IPS DF 4.7 (cell line): ENCODE measurements around the gene TSFM.
A peak's percentile ranks its signal among the peaks of the same experiment; 100 is the strongest.
"Not testable (repeated sequence)": the region's sequence is repeated elsewhere in the genome, so short reads cannot be mapped to it uniquely, and the experiment has no call there.

Source experiments
- DNase-seq: peaks from one replicate; pipeline ENCODE4 v3.0.0-alpha.2; 2013; ENCODE audit warnings: low spot score; ENCODE audit errors: extremely low read depth

The TSFM gene

DNA sequence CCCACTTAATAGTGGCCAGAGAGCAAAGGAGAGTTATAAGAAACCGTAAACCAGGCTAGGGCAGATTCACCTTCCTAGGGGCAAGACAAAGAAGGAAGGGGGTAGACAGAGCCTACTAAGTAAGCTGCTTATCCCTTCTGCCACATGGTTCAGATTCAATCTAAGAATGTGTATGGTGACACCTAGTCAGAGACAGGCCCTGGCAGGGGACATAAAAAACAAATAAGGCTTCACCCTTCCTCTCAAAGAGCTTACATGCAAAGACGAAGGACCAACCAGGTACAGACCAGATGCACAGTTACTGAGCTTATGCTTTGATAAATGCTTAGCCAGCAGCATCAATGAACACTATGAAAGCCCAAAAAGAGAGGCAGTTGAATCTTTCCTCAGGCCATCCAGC lies 20.1 kb upstream of the TSFM start:
- no peak for DNase-seq

- DNase-seq, result no peak
Measured at GRCh38 chr12:57763881-57764661, 18.5 kb upstream of the TSFM start.

DNA sequence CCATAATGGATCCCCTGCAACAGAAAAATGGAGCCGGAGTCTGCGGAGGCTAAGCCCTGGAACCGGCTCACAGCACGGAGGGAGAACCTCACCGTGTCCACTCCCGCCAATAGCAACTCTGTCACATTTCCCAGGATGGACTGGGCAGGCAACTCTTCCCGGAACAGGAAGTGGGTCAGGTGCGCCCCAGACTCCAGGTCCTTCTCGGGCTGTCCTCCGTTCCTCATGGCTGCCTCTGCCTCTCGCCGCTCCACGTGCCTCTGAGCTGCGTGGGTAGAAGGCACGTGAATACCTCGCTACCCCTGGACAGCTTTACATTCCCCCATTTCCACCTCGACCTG lies 18.0 kb upstream of the TSFM start:
- DNase-seq, result no peak

DNA sequence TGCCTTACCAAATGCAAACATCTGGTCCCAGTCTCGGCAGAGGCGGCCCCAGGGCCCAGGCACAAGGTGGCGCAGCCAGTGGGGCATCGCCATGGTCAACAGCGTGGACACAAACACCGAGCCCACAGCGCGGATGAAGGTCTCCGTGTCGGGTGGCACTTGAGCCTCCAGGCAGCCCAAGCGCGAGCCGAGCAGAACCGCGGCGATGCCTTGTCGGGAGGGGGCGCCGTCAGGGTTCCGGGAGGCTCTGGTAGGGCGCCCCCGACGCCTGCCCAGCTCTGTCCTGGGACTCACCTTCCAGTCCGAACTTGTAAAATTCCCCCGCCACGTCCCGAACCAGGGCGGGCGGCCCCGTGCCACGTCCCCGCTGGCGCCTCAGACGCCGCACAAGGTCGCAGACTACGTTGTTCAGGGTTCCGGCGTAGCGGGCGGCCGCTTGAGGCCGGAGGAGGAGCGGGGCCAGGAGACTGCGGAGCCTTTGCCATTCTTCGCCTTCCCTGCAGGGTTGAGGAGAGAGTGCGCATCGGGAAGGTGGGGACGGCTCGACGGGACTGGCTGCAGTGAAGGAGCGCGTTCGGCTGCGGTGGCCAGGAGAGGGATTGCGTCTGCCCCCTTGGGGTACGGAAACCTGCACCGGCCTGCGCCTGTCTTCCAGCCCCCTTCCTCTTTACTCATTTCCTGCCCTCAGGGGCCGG lies 17.4 kb upstream of the TSFM start:
- DNase-seq, result no peak

DNA sequence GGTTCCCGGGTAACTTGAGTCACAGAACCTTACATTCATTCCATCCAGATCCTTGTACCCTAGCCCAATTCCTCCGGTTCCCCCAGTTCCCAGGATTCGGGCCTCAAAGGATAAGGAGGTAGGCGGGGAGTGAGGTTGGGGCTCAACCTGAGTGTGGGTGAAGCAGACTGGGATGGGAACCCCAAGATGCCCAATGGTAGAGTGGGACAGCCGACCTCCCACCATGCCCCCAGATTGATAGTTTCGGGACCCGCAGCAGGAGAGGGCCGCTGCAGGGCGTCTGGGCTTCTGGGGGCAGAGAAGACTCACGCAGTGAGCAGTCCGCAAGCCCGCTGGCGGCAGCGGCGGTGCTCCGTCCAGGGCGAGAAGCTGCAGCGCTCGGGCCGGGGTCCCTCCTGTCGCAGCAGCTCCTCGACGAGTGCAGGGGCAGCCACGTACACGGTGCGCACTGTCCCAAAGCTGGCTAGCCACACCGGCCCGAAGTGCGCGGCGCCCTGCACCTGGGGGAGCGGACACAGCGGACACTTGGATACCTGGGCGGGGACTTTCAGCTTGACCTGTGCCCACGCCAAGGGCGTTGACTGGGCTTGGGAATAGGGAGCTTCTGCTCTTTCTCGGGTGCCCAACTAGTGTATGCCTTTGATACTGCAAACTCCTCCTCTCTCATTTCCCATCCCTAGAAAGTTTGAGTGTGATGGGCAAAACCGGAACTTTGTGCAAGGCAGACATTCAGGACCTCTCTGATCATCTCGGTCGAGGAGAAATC lies 16.7 kb upstream of the TSFM start:
- no peak for DNase-seq

GRCh38 chr12:57766464-57767304 lies 15.9 kb upstream of the TSFM start, which contains the start of gene CYP27B1:
Gene CYP27B1 (minus strand): TSS chr12:57767078. CDS start chr12:57767041, 37 bp downstream.
- DNase-seq, result no peak

- no peak for DNase-seq
Measured at GRCh38 chr12:57767305-57767698, 15.3 kb upstream of the TSFM start.

- DNase-seq, result no peak
Measured at GRCh38 chr12:57767876-57768275, 14.7 kb upstream of the TSFM start.

DNA sequence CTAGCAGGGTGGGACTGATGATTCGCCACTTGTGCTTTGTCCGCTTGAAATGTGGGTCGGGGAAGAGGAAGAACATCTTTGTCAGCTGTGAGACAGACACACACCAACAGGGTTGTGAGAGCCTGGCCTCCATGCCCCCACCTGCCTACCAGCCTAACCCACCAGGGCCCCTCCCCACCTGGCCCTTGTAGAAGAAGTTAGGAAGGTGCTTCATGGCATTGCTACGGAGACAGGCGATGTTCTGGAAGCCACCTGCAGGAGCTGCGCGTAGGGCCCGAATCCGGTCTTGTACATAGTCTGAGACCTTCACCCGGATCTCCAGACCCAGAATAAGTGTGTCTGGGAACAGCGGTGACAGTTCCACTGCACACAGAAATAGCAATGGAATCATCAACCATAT lies 13.0 kb upstream of the TSFM start:
- DNase-seq, result no peak

- DNase-seq, result no peak
Measured at GRCh38 chr12:57770734-57771133, 11.9 kb upstream of the TSFM start.

GRCh38 chr12:57771236-57771872 lies 11.2 kb upstream of the TSFM start:
- peak; percentile 90 for DNase-seq

- peak; percentile 92 for DNase-seq
Measured at GRCh38 chr12:57771873-57772428, 10.6 kb upstream of the TSFM start, which contains the start of gene METTL1. Gene METTL1 (minus strand): TSS chr12:57772105. CDS start chr12:57772083, 22 bp downstream.

DNA sequence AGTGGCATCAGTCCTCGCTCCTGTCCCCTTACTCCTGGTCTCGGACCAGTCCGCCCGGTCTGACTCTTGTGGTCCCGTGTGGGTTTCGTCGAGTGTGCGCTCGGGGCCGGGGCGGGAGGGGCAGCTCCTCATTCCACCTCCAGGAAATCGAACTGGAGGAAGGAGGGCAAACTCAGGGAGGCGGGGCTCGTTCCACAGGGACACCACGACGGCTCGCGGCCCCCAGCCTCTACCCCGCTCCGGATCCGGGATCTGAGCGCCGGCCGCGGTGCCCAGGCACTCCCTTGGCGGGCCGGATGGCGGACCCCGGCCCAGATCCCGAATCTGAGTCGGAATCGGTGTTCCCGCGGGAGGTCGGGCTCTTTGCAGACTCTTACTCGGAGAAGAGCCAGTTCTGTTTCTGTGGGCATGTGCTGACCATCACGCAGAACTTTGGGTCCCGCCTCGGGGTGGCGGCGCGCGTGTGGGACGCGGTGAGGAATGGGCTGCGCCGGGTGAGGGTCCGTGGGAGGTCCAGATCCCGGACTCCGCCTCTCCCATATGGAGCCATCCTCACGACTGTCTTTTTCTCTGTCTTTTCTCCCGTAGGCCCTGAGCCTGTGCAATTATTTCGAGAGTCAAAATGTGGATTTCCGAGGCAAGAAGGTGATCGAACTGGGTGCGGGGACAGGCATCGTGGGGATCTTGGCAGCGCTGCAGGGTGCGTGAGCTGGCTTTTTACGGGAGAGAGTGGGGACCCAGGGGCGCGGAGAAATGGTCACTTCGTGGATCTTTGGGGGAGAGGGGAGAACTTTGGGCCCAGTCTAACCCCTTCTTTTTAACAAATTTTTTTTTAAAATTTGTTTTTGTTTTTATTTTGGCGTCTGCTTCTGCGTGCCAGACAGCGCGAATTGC lies 9.9 kb upstream of the TSFM start, which contains the start of gene EEF1AKMT3:
TSS of gene EEF1AKMT3 (plus strand) at position 186 of the 894 bp plus-strand sequence. CDS start at position 297, 111 bp downstream.
- no peak for DNase-seq

GRCh38 chr12:57774634-57775033 lies 8.0 kb upstream of the TSFM start:
- DNase-seq, result not testable (repeated sequence)

GRCh38 chr12:57775044-57775443 lies 7.5 kb upstream of the TSFM start:
- no peak for DNase-seq

DNA sequence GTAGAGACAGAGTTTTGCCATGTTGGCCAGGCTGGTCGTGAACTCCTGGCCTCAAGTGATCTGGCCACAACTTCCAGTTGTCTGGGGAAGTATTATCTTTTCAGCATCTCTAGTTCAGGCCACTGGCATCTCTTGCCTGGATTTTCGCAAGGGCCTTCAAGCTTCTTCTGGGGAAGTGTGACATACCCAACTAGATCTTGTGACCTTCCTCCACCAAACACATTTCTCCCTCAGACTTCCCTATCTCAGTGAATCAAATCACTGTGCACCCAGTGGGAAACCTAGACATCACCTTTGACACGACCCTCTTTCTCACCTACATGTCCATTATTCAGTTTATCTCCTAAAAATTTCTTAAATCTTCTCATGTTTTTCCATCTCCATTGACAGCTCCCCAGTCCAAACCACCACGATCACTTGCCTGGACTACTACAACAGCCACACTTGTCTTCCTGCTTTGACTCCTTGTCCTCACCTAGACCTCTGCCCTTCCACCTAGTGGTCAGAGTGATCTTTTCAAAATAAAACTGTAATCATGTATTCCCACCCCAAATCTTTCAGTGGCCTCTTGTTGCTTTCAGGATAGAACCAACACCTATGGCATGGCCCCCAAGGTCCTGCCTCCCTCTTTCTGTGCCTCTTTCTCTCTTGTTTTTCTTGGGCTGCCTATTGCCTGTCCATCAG lies 6.9 kb upstream of the TSFM start:
- no peak for DNase-seq

GRCh38 chr12:57776247-57776587 lies 6.4 kb upstream of the TSFM start:
- no peak for DNase-seq

DNA sequence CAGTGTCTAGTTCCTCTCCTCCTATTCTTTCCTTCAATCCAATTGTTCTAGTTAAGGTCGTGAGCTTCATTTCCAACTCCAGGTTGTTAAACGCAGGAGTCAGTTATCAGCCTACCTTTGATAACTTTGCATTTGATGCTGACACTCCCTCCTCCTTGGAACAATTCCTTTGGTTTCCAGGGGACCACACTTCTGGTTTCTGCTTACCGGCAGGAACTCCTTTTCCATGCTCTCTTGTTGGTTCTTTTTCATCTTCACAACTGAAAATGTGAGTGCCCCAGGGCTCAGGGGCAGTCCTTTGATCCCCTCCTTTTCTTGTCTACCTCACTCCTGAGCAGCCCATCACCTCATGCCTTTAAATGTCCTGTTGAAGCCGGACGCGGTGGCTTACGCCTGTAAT lies 5.2 kb upstream of the TSFM start:
- DNase-seq, result no peak

DNA sequence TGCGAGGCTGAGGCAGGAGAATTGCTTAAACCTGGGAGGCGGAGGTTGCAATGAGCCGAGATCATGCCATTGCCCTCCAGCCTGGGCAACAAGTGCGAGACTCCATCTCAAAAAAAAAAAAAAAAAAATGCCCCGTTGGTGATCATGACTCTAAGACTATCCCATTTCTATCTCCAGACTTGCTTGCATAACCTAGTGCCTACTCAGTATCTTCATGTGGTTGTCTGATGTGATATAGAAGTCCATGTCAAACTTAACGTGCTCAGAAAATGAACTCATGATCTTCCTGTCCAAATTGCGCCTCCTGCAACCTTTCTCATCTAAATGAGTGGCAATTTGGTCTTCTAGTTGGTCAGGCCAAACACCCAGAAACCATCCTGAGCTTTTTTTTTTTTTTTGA lies 4.7 kb upstream of the TSFM start:
- DNase-seq, result no peak
